HG03108 (cell line): ENCODE measurements around the gene SERPINE1.

Experiments used
- ATAC-seq: cut with Tn5 transposase; IDR thresholded peaks from one replicate; pipeline ENCODE4 v1.9.1; 2021; ENCODE audit warnings: moderate library complexity; ENCODE audit not compliant: unreplicated experiment

Gene SERPINE1

GRCh38 chr7:101151908-101152651, 25.2 kb downstream of the SERPINE1 start:
- no peak for ATAC-seq

DNA sequence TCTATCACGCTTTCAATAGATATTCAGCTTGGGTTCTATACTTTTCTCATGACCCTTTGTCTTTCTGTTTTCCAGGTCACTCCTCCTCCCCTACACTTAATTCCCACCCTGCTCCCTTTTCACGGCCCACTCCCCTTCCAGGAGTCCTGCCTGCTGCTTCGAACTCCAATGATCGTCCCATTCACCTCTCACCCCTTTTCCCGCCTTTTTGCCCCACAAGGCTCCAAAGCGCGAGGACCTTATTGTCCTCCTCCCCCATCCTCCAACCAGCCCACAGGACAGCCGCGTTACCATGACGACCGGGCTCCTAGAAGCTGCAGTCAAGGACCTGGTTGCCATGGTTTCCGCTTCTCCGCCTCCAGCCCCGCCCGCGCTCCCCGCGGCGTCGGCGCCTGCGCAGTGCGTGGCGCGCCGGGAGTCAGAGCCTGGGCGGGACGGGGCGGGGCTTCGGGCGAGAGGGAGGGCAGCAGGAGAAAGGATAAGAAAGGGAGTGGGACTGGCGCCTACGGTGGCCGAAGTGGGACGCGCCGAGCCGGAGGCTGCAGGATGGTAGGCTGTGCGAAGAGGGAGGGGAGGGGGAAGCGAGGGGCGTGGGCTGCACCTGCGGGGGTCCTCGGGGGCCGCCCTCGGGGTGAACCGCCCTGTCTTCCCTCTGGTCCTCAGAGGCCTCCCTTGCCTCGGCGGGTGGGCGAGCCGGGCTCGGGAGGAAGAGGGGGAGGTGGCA, 27.2 kb downstream of the SERPINE1 start, which contains the start of gene AP1S1:
AP1S1 (plus strand) TSS at position 508 of the 724 bp plus-strand sequence; CDS start at position 547, 39 bp downstream.
- ATAC-seq: peak; percentile 69

GRCh38 chr7:101154693-101155102, 27.8 kb downstream of the SERPINE1 start:
- ATAC-seq: peak; percentile 6

GRCh38 chr7:101155303-101155702, 28.4 kb downstream of the SERPINE1 start:
- ATAC-seq: no peak

- no peak for ATAC-seq
Measured at GRCh38 chr7:101156277-101156676, 29.4 kb downstream of the SERPINE1 start.

- no peak for ATAC-seq
Measured at GRCh38 chr7:101156866-101157589, 30.1 kb downstream of the SERPINE1 start.

- no peak for ATAC-seq
Measured at GRCh38 chr7:101159696-101160674, 33.1 kb downstream of the SERPINE1 start.

DNA sequence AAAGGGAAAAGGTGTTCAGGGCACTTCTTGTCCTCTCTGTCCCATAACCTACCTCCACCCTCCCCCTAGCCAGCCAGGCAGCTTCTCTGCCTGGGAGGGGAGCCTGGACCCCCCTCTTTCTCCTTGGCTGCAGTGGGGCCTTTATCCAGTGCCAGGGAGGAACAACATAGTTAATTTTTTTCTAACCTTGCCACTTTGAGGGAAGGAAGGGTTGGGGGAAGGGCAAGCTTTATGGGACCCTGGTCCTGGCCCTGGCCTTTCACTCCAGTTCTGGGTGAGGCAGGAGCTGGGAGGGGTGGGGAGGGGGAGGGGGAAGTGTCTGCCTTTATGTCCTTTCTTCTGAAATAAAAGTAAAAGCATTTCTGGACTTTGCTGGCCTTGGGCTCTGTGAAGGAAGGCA, 34.0 kb downstream of the SERPINE1 start:
- ATAC-seq: no peak

DNA sequence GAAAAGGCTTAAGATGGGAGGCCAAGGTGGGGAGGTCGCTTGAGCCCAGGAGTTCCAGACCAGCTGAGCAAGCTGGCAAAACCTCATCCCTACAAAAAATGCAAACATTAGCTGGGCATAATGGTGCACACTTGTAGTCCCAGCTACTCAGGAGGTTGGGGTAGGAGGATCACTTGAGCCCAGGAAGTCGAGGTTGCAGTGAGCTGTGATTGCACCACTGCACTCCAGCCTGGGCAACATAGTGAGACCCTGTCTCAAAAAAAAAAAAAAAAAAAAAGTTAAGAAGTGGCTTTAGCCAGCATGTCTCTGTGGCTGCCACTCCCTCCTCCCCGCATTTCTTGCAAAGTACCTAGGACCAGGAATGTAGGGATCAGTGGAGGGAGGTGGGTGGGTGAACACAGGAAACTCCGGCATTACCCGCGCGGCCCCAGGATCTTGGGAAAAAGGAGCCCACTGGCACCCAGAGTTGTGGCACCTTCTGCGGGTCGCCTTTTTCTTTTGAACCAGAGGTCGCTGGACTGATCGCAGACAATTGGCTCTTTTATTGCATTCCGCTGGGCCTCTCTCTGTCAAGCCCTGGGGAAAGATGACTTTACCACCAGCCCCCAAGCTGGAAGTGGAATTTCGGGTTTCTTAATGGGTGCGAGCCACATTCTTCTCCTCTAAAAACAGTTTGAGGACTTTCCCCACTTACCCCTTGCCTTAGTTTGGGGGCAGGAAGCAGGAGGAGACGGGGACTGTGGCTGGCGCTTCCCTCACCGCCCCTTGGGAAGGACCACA, 35.0 kb downstream of the SERPINE1 start:
- ATAC-seq: no peak

DNA sequence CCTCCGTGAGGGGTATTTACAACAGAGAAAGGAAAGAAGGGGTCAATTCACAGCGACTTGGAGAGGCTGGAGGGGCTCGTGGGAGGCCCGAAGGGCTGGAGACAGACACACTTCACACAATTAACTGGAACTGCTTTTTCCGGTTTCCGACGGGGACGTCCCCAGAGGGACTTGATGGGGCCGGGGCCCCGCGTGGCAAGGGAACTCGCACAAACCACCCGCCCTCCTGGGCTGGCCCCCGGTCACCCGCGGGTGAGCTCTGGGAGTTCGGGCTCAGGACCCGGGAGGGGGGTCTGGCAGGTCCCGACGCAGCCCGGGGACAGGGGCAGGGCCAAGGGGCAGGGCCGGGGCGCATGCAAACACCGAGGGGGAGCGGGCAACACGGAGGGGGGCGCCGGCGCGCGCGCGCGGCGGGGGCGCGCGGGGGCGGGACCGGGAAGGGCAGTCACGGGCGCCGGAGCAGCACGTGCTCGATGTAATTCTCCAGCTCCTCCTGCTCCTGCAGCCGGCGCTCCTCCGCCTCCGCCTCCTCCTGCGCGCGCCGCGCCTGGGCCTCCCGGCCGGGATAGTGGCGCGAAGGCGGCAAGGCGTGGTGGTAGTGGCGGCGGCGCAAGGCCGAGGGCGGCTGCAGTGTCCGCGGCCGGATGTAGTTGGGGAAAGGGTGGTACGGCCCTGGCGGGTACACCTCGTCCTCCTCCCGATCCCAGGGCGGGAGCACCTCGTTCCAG, 35.8 kb downstream of the SERPINE1 start:
- ATAC-seq: no peak

DNA sequence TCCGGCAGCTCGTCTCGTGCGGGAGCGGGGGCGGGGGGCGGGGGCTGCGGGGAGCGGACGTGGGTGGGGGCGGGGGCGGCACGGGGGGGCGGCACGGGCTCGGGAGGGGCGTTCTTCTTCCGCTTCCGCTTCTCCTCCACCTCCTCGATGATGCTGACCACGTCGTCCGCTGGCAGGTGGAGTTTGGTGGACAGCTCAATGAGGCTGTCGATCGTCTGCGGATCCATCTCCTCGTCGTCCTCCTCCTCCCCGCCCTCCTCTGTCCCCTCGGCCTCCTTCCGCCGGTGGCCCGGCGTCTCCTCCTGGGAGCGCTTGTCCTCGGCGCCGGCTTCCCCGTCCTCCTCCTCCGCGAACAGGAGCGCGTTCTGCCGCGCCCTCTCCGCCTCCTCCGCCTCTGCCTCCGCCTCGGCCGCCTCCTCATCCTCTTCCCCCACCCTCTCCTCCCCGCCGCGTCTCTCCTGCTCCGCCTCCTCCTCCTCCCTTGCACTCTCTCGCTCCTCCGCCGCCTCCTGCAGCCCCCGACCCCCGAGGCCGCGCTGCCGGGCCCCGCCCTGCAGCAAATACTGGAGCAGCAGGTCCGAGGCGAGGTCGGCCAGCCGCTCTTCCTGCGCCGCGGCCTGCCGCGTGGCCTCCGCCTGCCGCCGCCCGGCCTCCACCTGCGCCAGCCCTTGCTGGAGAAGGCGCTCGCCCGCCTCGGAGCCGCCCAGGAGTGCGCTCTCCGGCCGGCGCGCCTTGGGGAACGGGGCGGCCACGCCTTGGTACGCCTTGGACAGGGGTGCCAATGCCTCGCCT, 36.6 kb downstream of the SERPINE1 start:
- no peak for ATAC-seq

DNA sequence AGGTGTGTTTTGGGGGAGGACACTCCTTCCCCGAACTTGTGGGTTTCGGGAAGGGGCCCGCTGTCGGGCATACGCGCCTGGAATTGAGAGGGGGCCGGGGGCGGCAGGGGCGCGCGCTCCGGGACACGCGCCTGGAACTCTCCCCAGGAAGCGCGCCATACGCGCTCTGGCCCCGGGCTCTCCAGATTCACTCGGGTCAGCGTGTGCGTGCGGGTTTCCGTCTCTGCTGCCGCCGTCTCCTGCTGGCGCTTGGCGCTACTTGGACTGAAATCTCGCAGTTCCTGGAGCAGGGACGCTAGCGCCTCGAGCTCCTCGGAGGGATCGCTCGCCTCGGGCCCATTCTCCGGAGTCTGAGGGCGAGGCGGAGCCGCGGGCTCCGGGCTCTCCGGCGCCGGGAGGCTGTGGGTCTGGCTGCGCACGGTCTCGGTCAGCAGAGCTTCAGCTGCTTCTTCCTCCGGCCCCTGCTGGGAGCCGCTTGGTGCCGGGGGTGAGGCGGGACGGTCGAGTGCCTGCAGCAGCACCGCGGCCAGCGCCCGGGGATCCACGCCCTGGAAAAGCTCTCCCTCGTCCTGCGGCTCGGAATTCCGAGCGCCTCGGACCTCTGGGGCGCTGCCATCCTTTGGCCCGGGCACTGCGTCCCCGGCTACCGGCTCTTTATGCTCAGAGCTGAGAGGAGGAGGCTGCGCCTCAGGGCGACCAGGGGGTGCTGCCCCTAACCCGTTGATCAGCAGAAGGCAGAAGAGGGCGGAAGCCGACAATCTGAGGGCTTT, 37.4 kb downstream of the SERPINE1 start:
- ATAC-seq: no peak

DNA sequence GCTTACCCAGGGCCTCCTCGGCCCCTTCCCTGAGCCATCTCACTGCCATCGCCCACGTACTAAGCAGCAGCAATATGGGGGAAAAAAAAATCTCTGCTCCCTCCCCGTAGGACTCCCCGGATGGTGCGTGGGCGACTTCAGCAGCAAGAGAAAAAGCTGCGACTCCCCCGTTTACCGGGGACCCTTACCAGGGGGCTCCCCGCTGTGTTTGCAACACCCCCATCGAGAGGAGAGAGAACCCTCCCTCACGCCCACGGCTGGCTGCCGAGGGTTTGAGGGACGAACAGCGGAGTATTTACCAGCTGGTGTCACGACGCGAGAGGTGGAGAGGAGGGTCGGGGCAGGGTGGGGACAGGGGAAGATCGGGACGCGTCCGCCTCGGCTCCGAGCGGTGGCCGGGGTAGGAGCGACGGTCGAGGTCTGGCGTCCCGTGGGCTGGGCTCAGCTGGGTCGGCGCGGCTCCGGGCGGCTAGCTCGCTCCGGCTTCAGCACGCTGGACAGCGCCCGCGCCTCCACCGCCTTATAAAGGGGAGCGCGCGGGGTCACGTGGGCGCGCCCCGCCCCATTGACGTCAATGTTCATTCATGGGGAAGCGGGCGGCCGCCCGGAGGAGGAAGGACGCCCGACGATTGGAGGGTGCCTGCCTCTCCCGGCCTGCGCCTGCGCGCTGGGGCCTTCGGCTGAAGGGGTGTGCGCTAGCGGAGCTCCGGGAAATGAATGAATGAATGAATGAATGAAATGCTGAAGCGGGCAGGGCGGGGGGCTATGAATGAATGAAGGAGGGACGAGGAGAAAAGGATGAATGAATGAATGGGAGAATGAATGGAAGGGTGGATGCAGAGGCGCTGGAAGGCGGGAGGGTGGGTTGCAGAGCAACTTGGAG, 38.4 kb downstream of the SERPINE1 start, which contains the start of gene VGF:
VGF (minus strand) TSS at position 495 of the 883 bp plus-strand sequence. CDS start 726 bp downstream, outside the sequence.
- peak; percentile 64 for ATAC-seq

DNA sequence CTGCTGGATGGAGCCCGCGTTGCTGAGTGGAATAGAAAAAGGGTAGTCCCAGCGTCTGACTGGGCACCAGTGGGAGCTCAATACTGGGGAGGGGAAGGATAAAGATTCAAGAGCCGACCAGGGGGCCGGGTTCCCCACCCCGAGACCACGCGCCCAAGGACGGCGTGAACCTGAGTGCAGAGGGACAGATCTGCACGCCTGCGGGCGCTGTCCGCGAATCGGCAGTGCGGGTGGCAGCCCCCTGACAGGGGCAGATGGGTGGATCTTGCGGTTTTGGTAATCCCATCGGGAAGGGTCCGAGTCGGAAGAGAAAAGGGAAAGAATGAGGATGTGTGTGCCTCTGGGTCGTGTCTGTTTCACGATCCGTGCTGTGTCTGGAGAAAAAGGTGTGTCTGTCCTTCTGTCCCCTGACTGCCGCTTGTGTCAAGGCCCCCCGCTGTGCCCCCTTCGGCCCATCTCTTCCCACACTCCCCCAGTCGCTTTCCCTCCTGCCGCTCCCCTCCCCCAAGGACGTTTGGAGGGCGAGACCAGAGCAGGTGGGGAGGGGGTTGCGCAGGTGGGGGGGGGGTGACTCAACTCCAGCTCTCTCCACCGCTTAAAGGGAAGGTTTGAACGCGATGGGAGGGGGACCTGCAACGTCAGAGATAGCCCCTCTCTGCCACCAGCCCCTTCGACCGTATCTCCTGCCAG, 39.2 kb downstream of the SERPINE1 start:
- no peak for ATAC-seq

GRCh38 chr7:101166648-101166908, 39.7 kb downstream of the SERPINE1 start:
- ATAC-seq: no peak
